GM23338 (cell line): ENCODE measurements around the gene ZBBX. TPM values are rescaled to one million over a fixed set of nuclear protein-coding genes. Genes with fewer than 3 reads are reported as not detected.

Experiments
- ATAC-seq: fragments of 200-7000 bp; cut with Tn5 transposase; 3 replicates; pipeline ENCODE4 v1.9.1; 2020
- DNase-seq: peaks from one replicate; pipeline ENCODE4 v3.0.0-alpha.2; 2015; ENCODE audit warnings: low spot score
- H2AFZ ChIP-seq: fragments of 200-600 bp; sonication (generic); 2 replicates; pipeline ENCODE4 v1.8.0; 2016; ENCODE audit warnings: antibody characterized with exemption, mild to moderate bottlenecking, moderate library complexity
- H3F3A ChIP-seq: fragments of 200-600 bp; sonication (generic); replicated peaks from 2 replicates; pipeline ENCODE4 v1.8.0; 2017; ENCODE audit warnings: antibody characterized with exemption, mixed run types, low read depth
- H3K27ac ChIP-seq: fragments of 200-600 bp; sonication (generic); 2 replicates; pipeline ENCODE4 v1.6.1; 2016; ENCODE audit warnings: low read depth
- H3K27me3 ChIP-seq: fragments of 200-600 bp; sonication (generic); 2 replicates; pipeline ENCODE4 v1.8.0; 2016; ENCODE audit warnings: mild to moderate bottlenecking, mixed run types, moderate library complexity; ENCODE audit not compliant: insufficient read depth
- H3K36me3 ChIP-seq: fragments of 200-600 bp; sonication (generic); 2 replicates; pipeline ENCODE4 v1.8.0; 2016; ENCODE audit warnings: mild to moderate bottlenecking; ENCODE audit not compliant: insufficient read depth
- H3K4me1 ChIP-seq: fragments of 200-600 bp; sonication (generic); 2 replicates; pipeline ENCODE4 v1.8.0; 2016; ENCODE audit warnings: mild to moderate bottlenecking, moderate library complexity; ENCODE audit not compliant: insufficient read depth
- H3K4me2 ChIP-seq: fragments of 200-600 bp; sonication (generic); 2 replicates; pipeline ENCODE4 v1.7.1; 2017; ENCODE audit warnings: mixed run types
- H3K4me3 ChIP-seq: fragments of 200-600 bp; sonication (generic); 2 replicates; pipeline ENCODE4 v1.6.1; 2016; ENCODE audit warnings: mixed run types
- H3K79me2 ChIP-seq: fragments of 200-600 bp; sonication (generic); replicated peaks from 2 replicates; pipeline ENCODE4 v1.8.0; 2017; ENCODE audit warnings: mild to moderate bottlenecking; ENCODE audit not compliant: insufficient read depth
- H3K9me2 ChIP-seq: fragments of 200-600 bp; sonication (generic); 2 replicates; pipeline ENCODE4 v1.8.0; 2017; ENCODE audit not compliant: insufficient read depth
- H4K20me1 ChIP-seq: fragments of 200-600 bp; sonication (generic); replicated peaks from 2 replicates; pipeline ENCODE4 v1.8.0; 2017; ENCODE audit warnings: mild to moderate bottlenecking; ENCODE audit not compliant: insufficient read depth
- H3K27ac Mint-ChIP-seq: 2 replicates; pipeline ENCODE4 v1.8.0; 2020; ENCODE audit warnings: inconsistent platforms, mild to moderate bottlenecking, moderate library complexity, mixed read lengths
- H3K27me3 Mint-ChIP-seq: 3 replicates; pipeline ENCODE4 v1.8.0; 2022; ENCODE audit warnings: low read depth, mild to moderate bottlenecking, moderate library complexity, mixed read lengths, inconsistent platforms; ENCODE audit not compliant: insufficient read depth, poor library complexity
- H3K36me3 Mint-ChIP-seq: 3 replicates; pipeline ENCODE4 v1.8.0; 2021; ENCODE audit warnings: low read depth, mild to moderate bottlenecking, inconsistent platforms, moderate library complexity, mixed read lengths
- H3K4me1 Mint-ChIP-seq: 3 replicates; pipeline ENCODE4 v1.8.0; 2020; ENCODE audit warnings: mild to moderate bottlenecking, inconsistent platforms, mixed read lengths
- H3K4me3 Mint-ChIP-seq: 3 replicates; pipeline ENCODE4 v1.8.0; 2021; ENCODE audit warnings: moderate library complexity, mild to moderate bottlenecking, inconsistent platforms, mixed read lengths
- H3K9me3 Mint-ChIP-seq: 3 replicates; pipeline ENCODE4 v1.8.0; 2020; ENCODE audit warnings: moderate library complexity, mild to moderate bottlenecking, inconsistent platforms, mixed read lengths
- CREB1 ChIP-seq: fragments of 250-450 bp; sonication (Bioruptor Pico); IDR thresholded peaks from 2 replicates; pipeline ENCODE4 v1.5.0; 2020; ENCODE audit warnings: low read depth, mild to moderate bottlenecking, moderate library complexity
- CTCF ChIP-seq, 2 experiments: fragments of 200-600 bp in 1 of 2; sonication (generic) in 1 of 2; conservative IDR thresholded peaks; 2 replicates each; pipeline versions ENCODE4 v1.5.1 to v1.6.1; 2016 to 2017; ENCODE audit warnings: antibody characterized with exemption in 2 of 2, low read depth in 2 of 2, mild to moderate bottlenecking in 2 of 2, moderate library complexity in 1 of 2
- ETS1 ChIP-seq: IDR thresholded peaks from 2 replicates; pipeline ENCODE4 v1.6.1; 2016; ENCODE audit warnings: antibody characterized with exemption
- EZH2 ChIP-seq: fragments of 200-600 bp; sonication (generic); IDR thresholded peaks from one replicate; pipeline ENCODE4 v1.8.0; 2017; ENCODE audit warnings: antibody characterized with exemption, mild to moderate bottlenecking, low read depth; ENCODE audit not compliant: unreplicated experiment
- EZH2phosphoT487 ChIP-seq: fragments of 200-600 bp; sonication (generic); IDR thresholded peaks from one replicate; pipeline ENCODE4 v1.8.1; 2018; ENCODE audit warnings: antibody characterized with exemption; ENCODE audit not compliant: unreplicated experiment
- JUNB ChIP-seq: IDR thresholded peaks from one replicate; pipeline ENCODE4 v1.6.1; 2016; ENCODE audit warnings: antibody characterized with exemption; ENCODE audit not compliant: unreplicated experiment
- NANOG ChIP-seq: IDR thresholded peaks from 2 replicates; pipeline ENCODE4 v1.6.1; 2016; ENCODE audit warnings: antibody characterized with exemption, borderline replicate concordance
- POLR2AphosphoS5 ChIP-seq: IDR thresholded peaks from 2 replicates; pipeline ENCODE4 v1.6.1; 2016; ENCODE audit warnings: antibody characterized with exemption, low read depth
- REST ChIP-seq: IDR thresholded peaks from one replicate; pipeline ENCODE4 v1.6.1; 2018; ENCODE audit warnings: antibody characterized with exemption; ENCODE audit not compliant: unreplicated experiment
- ZNF331 ChIP-seq: fragments of 250-450 bp; sonication (Bioruptor Pico); IDR thresholded peaks from 2 replicates; pipeline ENCODE4 v1.5.0; 2020; ENCODE audit warnings: low read depth, mild to moderate bottlenecking, moderate library complexity
- polyA plus RNA-seq: library from polyadenylated mRNA; unstranded; fragments of >200 nt; fragmentation: Nextera tagmentation; extraction: Ambion mirVana; gene quantifications from 2 replicates; pipeline ENCODE4 v1.2.1, GENCODE V29; 2016
- total RNA-seq: library from RNA; depleted of rRNA; stranded (reverse); fragments of >200 nt; shearing (Covaris generic); gene quantifications from 2 replicates; pipeline ENCODE4 v1.2.3, GENCODE V29; 2014

The ZBBX gene
- total and polyA plus RNA-seq, 2 experiments from 2014 or later: 0.90 to 1.1 TPM

GRCh38 chr3:167289435-167289834 lies 90.7 kb downstream of the ZBBX start:
- Histone ChIP-seq H2AFZ (no peak overlapping the region), H3K36me3 (no peaks in the 10 kb centered on the region), H3K27me3 (no peaks in the 10 kb centered on the region), H3K27ac (no peak overlapping the region), H3K79me2 (no peaks in the 10 kb centered on the region), H3K4me3 (no peak overlapping the region), H3K4me2 (no peak overlapping the region), H3F3A (no peaks in the 10 kb centered on the region), H3K9me2 (no peaks in the 10 kb centered on the region), H4K20me1 (no peaks in the 10 kb centered on the region), H3K4me1 (no peaks in the 10 kb centered on the region)
- no peak for ATAC-seq
- Mint-ChIP-seq H3K36me3 (no peaks in the 10 kb centered on the region), H3K27ac (no peak overlapping the region), H3K4me1 (peaks cover 4% of the 10 kb centered on the region; the same call in 2 of the 3 replicates), H3K27me3 (no peaks in the 10 kb centered on the region), H3K4me3 (no peak overlapping the region), H3K9me3 (no peaks in the 10 kb centered on the region; the same call in 2 of the 3 replicates)
- TF ChIP-seq ETS1: no peak
- no peak for TF ChIP-seq REST
- TF ChIP-seq NANOG: no peak
- no peak for TF ChIP-seq JUNB
- no peak for TF ChIP-seq ZNF331 (CRISPR knock-in tag)
- no peak for TF ChIP-seq CTCF (conservative IDR thresholded peaks at IDR 0.05; ENCODE audit: low read depth in 2 of 2)
- DNase-seq: no peak

GRCh38 chr3:167288737-167289136 lies 91.4 kb downstream of the ZBBX start:
- H3K4me3 Mint-ChIP-seq: no peak overlapping the region
- Histone ChIP-seq H3K4me3 (no peak overlapping the region), H3K4me1 (no peaks in the 10 kb centered on the region), H3K27me3 (no peaks in the 10 kb centered on the region), H3K79me2 (no peaks in the 10 kb centered on the region), H3K36me3 (no peaks in the 10 kb centered on the region), H3K4me2 (no peak overlapping the region), H4K20me1 (no peaks in the 10 kb centered on the region), H3K27ac (no peak overlapping the region), H3K9me2 (no peaks in the 10 kb centered on the region), H2AFZ (no peak overlapping the region), H3F3A (no peaks in the 10 kb centered on the region)
- ATAC-seq (no peak), DNase-seq (no peak)
- H3K9me3 Mint-ChIP-seq: no peaks in the 10 kb centered on the region; the same call in 2 of the 3 replicates
- H3K27me3 Mint-ChIP-seq: no peaks in the 10 kb centered on the region
- H3K4me1 Mint-ChIP-seq: peaks cover 4% of the 10 kb centered on the region; the same call in 2 of the 3 replicates
- no peaks in the 10 kb centered on the region for H3K36me3 Mint-ChIP-seq
- no peak overlapping the region for H3K27ac Mint-ChIP-seq
- TF ChIP-seq NANOG: no peak
- TF ChIP-seq REST: no peak
- no peak for TF ChIP-seq EZH2
- TF ChIP-seq ZNF331 (CRISPR knock-in tag): no peak
- TF ChIP-seq JUNB: no peak
- TF ChIP-seq EZH2phosphoT487: no peak
- no peak for TF ChIP-seq CREB1
- no peak for TF ChIP-seq ETS1
- no peak for TF ChIP-seq POLR2AphosphoS5
